GM19468 (cell line): ENCODE measurements around the gene NFASC.

ENCODE experiments used
- ATAC-seq: cut with Tn5 transposase; IDR thresholded peaks from one replicate; pipeline ENCODE4 v1.9.1; 2021; ENCODE audit warnings: mild to moderate bottlenecking, moderate library complexity, moderate number of reproducible peaks; ENCODE audit not compliant: unreplicated experiment; ENCODE audit errors: extremely low read depth

Gene NFASC

DNA sequence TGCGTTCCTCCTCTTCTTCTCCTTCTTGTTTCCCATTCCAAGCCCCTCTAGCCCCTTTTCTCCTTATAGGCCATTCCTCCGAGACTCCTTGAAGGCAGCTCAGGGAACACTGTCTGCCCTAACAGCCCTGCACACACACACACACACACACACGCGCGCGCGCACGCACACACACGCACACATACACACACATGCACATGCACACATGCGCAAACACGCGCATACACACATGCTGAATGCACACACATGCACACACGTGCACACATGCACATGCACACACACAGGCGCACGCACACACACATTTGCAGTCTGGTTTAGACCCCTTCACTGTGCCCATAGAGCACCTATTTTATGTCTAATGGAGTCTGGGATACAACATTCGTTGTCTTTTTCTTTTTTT is 154.6 kb downstream of the NFASC start:
- ATAC-seq = no peak

DNA sequence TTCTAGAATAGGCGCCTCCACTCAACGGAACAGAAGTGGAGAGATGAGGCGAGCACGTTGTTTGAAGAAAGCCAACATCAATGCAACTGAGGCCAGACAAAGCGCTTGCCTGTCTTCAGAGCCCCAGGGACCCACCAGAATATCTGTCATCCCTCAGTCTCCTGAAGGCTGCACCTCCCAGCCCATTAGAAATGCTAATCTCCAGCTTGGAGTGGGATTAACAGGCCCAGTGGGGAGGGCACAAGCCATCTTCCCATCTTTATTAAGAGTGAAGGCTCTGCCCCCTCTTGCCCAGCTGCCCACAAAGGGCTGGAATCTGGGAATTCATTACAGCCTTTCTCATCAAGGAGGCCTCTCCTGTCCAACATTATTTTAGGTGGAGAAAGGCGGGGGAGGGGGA is 155.5 kb downstream of the NFASC start:
- ATAC-seq = no peak

DNA sequence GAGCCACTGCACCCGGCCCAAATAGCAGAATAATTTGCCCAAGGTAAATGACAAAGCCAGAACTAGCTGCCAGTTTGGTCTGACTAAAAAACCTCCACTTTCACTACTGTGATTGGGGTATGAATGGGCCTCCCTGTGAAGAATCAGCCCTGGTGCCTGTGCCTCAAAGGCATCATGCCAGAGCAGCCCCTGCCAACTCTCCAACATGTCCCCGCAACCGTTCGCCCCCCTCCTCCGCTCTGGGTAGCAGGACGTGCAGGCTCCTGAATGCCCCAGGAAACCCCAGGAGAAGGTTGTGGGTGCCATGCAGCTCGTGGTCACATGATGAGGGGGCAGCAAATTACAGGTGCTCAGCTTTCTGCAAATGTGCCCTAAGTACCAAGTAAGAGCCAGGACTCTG is 157.7 kb downstream of the NFASC start:
- no peak for ATAC-seq

DNA sequence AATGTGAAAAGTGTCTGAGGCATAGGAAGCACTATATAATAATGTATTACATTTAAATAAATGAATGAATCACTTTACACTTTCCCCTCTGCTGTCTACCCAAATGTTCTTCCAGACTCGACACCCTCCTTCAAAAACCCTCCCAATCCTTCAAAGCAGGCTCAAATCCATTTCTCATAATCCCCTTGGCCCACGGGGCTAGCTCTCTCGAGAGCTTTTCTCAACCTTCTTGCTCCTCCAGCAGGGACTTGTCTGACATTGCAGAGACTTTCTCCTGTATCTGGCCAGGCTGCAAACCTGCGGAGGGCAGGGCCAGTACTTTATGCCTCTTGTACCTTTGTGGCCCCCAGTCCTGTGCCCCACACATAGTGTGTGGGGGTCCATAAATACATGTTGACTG is 158.3 kb downstream of the NFASC start:
- ATAC-seq = no peak

DNA sequence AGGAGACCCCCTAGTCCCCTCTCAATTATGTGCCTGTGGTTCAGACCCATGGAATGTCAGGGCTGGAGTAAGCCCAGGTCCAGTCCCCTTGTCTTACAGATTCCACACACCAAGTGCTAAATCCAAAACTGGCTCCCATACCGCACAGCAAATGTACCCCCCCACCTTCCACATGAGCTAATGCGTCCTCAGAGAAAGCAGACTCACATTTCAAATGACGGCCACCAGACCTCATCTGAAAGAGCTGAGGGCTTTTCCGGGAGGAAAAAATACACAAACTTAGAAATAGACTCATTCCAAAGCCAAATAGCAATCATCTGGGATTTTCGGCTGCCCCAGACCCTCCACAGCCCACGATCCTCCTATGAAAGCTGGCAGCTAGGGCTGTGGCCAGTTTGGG is 159.6 kb downstream of the NFASC start:
- ATAC-seq = no peak

DNA sequence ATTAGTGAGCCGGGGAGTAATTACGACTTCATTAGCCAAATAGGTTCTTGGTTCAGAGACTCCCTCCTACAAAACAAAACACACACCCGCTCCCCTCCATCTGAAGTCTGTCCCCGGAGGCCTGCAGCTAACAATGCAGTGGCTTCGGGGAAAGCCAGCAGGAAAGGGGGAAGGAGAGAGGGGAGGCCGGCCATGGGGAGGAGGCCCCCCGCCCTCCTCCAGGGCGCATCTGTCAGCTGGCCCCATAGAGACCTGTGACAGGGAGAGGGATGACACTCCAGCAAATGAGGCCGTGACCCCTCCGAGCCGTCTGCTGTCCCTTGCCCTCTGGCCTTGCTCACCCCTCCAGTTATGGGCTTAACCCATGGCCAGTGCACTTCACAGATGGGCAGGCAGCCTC is 160.2 kb downstream of the NFASC start:
- no peak for ATAC-seq

DNA sequence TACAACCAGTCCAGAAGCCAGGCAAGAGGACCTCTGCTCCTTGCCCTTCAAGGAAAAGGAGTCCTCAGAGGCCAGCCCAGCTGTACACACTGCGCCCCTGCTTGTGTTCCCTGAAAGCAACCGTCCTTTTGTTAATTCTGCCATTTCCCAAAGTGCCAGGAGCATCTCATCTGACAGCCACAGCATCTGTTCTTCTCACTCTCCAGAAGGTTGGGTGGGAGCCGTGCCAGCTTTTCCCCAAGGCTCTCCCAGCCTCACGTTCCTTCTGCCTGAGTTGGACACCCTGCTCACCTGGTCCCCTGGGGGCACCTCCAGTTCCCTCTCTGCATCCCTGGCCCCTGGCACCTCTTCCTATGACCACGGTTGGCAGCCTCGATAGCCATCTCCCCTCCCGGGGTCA is 161.8 kb downstream of the NFASC start:
- ATAC-seq = no peak

DNA sequence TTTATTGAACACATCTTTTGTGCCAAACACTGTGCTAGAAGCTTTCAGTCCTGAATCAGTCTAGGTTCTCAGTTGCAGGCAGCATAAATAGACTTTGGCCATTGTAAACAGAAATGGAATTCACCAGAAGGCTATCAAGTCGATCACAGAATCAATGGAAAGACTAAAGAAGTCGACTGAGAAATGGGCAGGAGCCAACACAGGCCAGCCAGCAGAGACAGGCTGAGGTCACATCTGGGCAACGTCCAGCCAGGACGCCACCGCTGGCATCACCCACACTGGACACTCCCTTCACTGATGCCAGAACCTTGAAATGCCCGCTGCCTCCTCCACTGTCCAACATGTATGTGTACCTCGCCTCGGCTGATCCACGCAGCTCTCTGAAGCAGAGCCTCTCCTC is 166.9 kb downstream of the NFASC start:
- no peak for ATAC-seq

DNA sequence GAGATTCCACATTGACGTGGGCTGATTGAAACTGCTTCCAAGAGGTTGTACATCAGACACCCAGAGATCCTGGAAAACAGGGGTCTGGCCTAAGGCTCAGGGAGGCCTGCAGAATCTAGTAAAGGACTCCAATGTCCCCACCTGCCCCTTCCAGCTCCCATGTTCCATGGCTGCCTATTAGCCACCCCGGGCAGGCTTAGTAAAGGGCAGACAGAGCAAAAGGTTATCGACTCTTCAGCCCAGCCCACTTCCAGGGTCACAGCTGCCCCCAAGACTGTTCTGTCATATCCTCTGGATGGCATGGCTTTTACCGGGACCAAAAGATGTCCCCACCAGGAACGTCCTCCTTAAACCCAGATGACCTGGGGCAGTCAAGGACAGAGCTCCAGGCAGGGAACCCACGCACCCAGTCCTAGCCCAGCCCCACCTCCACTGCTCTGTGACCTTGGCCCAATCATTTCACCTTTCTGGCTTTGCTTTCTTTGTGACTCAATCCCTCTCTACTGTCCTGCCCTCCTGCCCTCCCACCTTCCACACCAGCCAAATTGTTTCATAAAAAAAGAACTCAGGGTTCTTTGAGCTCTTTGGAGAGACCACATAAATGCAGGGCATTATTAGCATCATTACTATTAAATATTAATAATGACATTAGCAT is 167.6 kb downstream of the NFASC start:
- ATAC-seq = no peak

DNA sequence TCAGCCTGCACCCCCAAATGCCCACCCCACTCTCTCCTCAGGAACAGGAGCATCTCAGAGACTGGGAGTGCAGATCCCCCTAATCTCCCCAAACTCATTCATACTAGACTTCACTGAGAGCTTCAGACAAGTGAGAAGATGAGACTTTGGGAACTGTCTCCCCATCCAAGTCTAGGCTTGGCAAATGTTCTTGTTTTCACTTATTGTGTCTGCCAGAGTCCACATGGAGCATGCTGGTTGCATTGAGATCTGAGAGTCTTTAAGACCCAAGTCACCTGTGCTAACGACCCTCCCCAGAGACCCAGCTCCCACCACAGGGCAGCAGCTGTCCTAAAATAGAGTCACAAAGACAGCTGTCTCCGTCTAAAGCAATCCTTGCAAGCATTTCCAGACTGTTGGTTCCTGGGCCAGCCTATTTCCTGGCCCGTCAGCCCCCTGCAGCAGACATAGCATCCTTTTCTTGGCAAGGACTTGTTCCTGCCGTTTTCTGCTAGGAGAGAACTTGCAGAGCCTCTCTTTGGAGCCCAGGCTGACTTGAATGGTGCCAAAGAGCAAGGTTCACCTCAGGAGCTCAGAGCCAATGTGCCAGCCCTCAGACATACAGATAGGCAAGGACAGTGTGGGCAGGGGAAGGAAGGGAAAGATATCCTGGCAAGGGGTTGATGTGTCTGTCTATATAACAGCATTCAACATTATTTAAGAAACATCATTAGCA is 170.5 kb downstream of the NFASC start:
- no peak for ATAC-seq

DNA sequence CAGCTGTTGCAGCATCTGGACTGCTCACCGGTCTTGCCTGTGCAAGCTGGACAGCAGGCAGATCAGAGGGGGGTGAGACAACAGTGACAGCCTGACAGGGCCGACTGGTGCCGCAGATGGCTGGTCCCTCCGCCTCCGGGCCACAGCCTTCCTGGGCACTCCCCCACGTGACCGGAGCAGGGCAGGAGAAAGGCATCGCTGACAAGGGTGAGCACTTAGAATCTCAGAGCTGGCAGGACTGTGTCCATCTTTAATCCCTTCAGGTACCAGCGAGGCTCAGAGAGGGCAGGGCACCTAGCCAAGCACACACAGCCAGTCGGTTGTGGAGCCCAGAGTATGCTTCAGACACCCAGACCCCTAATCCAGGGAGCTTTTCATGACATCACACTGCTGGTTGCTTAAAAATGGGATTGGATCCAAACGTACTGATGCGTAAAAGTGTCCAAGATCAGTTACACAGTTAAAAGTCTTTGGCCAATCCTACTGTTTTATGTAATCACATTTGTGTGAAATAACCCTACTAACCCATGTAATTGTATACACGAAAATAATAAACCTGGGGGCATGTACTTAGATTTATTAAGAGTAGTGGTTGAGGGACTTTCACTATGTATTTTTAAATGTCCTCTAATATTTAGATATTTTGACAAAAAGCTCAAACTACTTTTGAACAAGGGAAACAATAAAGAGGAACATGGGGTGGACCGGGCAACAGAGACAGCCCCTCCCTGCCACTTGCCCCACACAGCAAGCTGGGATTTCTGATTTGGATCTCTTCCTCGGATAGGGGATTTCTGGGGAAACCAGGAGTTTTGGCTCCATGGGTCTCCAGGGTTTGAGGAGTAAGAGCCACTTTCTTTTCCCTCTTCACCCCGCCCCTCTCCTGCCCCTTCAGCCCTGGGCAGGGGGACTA is 171.6 kb downstream of the NFASC start:
- no peak for ATAC-seq

DNA sequence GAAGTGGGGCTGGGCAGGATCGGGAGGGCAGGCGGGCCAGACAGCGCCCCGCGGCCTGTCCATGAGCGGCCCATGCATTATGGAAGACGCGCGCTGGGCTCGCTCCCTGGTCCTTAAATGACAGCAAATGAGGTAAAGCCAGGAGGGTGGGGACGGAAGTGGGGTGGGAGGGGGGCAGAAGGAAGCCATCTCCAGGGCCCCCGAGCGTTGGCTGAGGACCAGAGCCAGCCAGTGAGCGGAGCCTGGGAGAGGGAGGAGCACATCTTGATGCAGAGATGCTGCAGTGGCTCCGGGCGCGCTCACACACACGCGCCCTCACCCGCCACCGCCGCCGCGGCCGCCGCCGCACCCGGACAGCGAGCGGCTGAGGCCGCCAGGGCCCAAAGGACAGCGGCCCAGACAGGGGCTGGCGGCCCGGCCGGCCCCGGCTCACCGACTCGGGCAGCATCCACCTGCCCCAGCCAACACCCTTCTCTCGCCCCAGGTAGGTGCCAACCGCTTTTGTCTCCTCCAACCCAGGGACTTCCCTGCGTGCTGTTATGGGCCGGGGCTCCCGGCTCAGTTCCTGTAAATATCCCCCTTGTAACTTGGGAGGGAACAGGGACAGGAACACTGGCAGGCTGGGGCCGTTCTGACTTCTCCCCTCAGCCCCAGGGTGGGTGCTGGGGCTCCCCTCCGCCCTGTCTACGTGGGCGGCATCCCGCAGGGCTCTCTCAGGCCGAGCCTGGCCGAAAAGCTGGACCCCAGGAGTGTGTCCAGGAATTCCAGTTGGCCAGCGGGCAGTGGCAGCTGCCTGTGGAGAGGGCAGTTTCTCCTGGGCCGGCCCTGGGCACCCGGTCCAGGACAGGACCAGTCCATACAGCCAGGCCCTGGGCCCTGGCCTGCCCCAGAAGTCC is 172.5 kb downstream of the NFASC start, which contains the start of gene CNTN2:
TSS of gene CNTN2 (plus strand) at position 302 of the 896 bp plus-strand sequence. CDS start 9,974 bp downstream, outside the sequence.
- no peak for ATAC-seq

DNA sequence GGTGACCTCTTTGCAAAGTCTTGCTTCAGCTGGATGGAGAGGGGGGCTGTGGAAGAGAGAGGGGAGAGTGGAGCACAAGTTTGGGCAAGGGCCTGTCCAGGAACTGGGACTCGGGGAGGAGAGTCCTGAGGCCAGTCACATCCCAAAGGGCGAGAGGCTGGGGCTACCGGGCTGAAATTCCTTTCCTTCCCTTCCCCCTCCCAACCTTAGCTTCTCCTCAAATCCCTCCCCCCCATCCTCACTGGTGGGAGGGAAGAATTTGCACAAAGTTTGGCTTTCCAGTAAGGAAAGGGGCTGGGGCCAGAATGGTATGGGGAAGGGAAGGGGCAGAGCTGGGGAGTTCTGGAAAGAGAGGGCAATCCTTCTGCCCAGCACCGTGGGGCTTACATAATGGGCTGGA is 173.2 kb downstream of the NFASC start:
- no peak for ATAC-seq

DNA sequence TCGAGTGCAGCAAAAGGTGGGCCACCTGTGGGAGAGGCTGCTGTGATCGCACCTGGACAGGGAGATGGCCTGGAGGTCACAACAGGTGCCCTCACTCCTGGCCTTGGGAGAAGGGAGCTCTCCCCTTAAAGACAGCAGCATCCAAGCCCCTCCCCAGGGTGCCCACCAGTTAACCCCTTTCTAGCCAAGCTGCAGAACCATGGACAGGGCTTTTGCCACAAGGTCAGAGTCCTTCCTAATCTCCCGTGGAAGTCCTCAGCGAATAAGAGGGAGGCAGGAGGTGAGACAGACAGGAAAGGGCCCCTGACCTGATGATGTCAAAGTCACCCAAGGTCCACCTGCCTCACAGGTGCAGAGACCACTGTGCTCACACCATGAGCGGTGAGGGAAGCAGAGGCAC is 174.1 kb downstream of the NFASC start:
- no peak for ATAC-seq

DNA sequence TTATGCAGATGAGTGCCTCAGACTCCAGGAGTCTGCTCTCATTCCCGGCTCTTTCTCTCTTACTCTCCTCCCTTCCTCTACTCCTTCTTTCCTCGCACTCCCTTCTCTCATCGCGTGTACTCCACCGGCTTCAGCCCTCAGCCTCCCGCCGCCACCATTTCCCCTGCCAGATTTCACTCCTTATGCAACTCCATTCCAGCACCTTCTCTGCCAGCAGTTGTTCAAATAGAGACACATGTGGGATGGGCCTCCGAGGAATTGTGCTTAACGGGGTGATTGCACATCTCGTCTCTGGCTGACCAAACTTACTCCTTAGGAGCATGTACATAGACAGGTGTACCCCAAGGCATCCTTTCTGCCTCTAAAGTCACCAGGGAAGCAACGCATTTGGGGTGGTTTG is 174.5 kb downstream of the NFASC start:
- no peak for ATAC-seq

DNA sequence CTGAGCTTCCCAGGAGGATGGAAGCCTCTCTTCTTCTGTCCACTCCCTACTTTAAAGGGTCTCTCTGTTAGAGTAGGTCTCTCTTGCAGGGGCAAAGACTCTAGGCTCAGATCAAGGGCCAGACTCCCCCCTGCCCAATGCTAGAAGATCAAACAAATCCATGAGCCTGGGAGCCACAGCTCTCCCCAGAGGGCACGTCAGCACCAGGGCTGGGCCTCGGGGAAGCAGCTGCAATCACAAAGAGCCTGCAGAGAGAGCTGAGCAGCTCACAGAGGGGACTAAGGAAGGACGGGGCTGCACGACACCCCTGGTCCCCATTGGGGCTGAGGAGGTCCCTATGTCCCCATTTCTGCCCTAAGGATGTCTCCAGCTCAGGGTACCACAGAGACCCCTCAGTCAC is 176.2 kb downstream of the NFASC start:
- ATAC-seq = no peak

DNA sequence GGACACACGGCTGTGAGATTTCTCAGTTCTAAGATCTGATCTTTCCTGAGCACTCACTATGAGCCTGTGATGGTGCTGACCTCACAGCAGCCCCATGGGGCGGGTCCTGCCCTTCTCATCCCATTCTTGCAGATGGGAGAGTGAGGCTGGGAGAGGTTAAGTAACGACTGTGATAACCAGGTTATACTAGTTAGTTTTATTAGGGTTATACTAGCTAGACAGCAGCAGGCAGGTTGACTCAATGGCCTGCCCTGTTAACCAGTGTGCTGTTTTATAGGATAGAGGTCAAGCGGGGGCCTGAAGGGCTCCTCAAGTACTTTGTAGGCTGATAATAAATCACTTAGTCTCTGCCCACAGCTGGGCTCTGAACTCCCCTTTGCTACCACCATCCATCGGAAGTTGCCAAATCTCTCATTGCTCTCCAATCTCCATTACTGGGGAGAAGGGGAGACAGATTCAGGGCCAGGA is 177.1 kb downstream of the NFASC start:
- ATAC-seq = no peak

DNA sequence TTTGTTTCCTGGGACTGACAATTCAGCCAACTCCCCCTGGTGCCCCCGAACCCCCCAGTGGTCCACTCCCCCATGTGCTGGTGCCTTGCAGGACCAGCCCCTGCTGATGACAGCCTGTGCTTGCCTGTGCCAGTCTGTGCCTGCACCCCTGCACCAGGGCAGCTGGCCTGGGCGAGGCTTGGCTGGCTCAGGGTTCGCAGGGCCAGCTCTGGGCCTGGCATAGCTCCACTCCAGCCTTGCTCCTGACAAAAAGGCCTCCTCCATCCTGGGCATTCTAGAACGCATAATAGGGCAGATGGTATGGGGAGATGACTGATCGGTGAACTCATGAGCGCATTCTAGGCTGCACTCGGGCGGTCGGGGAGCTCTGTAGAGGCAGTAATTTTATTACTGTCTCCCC is 177.7 kb downstream of the NFASC start:
- ATAC-seq = no peak

DNA sequence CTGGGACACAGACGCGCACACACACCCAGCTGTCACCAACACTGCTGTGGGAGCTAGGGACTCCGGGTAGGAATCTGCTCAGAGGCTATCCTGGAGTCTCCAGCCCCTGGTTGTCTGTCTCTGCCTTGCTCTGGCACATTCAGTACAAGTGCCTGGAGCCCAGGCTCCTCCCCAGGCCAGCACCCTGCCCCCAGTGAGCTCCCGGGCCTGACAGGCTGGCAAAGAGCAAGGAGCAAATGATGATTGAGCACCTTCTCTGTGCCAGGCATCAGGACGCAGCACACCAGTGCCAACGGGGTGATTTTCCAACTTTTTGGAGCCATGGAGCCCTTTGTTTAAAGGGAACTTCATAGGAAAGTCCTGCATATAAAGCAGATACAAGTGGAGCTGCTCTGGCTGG is 178.8 kb downstream of the NFASC start:
- ATAC-seq = no peak

DNA sequence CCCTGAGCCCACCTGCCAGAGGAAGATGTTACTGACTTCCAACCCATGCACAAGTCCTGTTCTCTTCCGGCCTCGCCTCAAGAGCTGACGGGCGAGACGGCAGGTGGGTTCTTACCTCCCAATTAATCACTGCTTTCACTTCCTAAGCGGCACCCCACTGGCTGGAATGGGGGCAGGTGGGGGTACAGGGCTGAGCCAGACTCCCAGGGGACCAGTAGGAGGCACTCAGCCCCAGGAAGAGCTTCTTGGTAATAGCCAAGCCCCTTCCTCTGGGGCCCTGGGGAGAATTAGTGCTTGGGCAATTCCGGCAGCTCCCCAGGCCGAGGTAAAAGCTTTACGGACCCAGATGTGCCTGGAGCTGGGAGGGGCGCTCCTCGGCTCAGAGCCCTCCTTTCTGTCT is 182.0 kb downstream of the NFASC start:
- no peak for ATAC-seq
